Left forelimb (tissue), 1 donor: ENCODE results near the gene PALS1.

Experiments used
- DNase-seq: peaks from one replicate; pipeline ENCODE4 v3.0.0-alpha.2; 2018; ENCODE audit warnings: low spot score

PALS1 gene

GRCh38 chr14:67241411-67242167 lies at the start of gene PALS1:
Gene PALS1, plus strand, starts transcription at chr14:67241435. Its CDS starts 37,736 bp downstream, at chr14:67279171.
- no peak for DNase-seq

- DNase-seq: no peak
These were observed 49.4 kb upstream of the PALS1 start for GRCh38 chr14:67191768-67192290.

- DNase-seq: no peak
These were observed 48.9 kb upstream of the PALS1 start for GRCh38 chr14:67192366-67192765.

- no peak for DNase-seq
These were observed 46.0 kb upstream of the PALS1 start for GRCh38 chr14:67195279-67195678.

GRCh38 chr14:67199016-67199415 lies 42.2 kb upstream of the PALS1 start:
- no peak for DNase-seq

GRCh38 chr14:67207810-67208209 lies 33.4 kb upstream of the PALS1 start:
- no peak for DNase-seq

- no peak for DNase-seq
These were observed 23.1 kb upstream of the PALS1 start for GRCh38 chr14:67218126-67218525.

- no peak for DNase-seq
These were observed 19.8 kb upstream of the PALS1 start for GRCh38 chr14:67221248-67221981.

- DNase-seq: no peak
These were observed 19.3 kb upstream of the PALS1 start for GRCh38 chr14:67221982-67222328.

GRCh38 chr14:67225523-67225922 lies 15.7 kb upstream of the PALS1 start:
- DNase-seq: no peak

- no peak for DNase-seq
These were observed 12.8 kb upstream of the PALS1 start for GRCh38 chr14:67228325-67228984.

GRCh38 chr14:67232066-67232465 lies 9.2 kb upstream of the PALS1 start:
- DNase-seq: no peak

GRCh38 chr14:67232621-67233020 lies 8.6 kb upstream of the PALS1 start:
- no peak for DNase-seq

- DNase-seq: no peak
These were observed 3.6 kb upstream of the PALS1 start for GRCh38 chr14:67237591-67237990.

- no peak for DNase-seq
These were observed 1.7 kb upstream of the PALS1 start for GRCh38 chr14:67239582-67239981.

- no peak for DNase-seq
These were observed 885 bp upstream of the PALS1 start for GRCh38 chr14:67240168-67240932.

- DNase-seq: peak; percentile 99
These were observed 241 bp upstream of the PALS1 start for GRCh38 chr14:67240978-67241410.

- no peak for DNase-seq
These were observed 859 bp downstream of the PALS1 start for GRCh38 chr14:67242168-67242420.

GRCh38 chr14:67245104-67245503 lies 3.9 kb downstream of the PALS1 start:
- DNase-seq: no peak

- no peak for DNase-seq
These were observed 10.5 kb downstream of the PALS1 start for GRCh38 chr14:67251573-67252226.

- DNase-seq: no peak
These were observed 11.9 kb downstream of the PALS1 start for GRCh38 chr14:67253076-67253635.
